Heart left ventricle (tissue), 16 donors: ENCODE measurements around the gene NR1H2. TPM values are rescaled to one million over a fixed set of nuclear protein-coding genes. Genes with fewer than 3 reads are reported as not detected.
A peak's percentile ranks its signal among the peaks of the same experiment; 100 is the strongest.

Source experiments
- ATAC-seq, 4 donors: fragments of 200-7000 bp; cut with Tn5 transposase; one replicate each; pipeline ENCODE4 v1.9.1; 2020 to 2022; ENCODE audit warnings: moderate library complexity in 4 of 4, mild to moderate bottlenecking in 3 of 4, moderate number of reproducible peaks in 1 of 4
- DNase-seq, 5 donors: peaks; one replicate each; pipeline ENCODE4 v3.0.0-alpha.2; 2020
- H3K27ac ChIP-seq, 12 donors: fragments of 200-600 bp; sonication (generic) in 4 of 12; one replicate each; pipeline versions ENCODE4 v1.5.0 to v1.8.0; 2016 to 2022; ENCODE audit warnings: mild to moderate bottlenecking in 2 of 12
- H3K27me3 ChIP-seq, 9 donors: fragments of 200-600 bp; sonication (generic) in 2 of 9; one replicate each; pipeline versions ENCODE4 v1.5.1 to v1.8.0; 2016 to 2022; ENCODE audit warnings: mild to moderate bottlenecking in 3 of 9
- H3K36me3 ChIP-seq, 9 donors: fragments of 200-600 bp; sonication (generic) in 2 of 9; one replicate each; pipeline versions ENCODE4 v1.5.0 to v1.8.0; 2018 to 2022; ENCODE audit warnings: mild to moderate bottlenecking in 2 of 9
- H3K4me1 ChIP-seq, 12 donors: fragments of 200-600 bp; sonication (generic) in 4 of 12; one replicate each; pipeline versions ENCODE4 v1.5.0 to v1.8.0; 2016 to 2022; ENCODE audit warnings: mild to moderate bottlenecking in 3 of 12
- H3K4me3 ChIP-seq, 12 donors: fragments of 200-600 bp; sonication (generic) in 4 of 12; one replicate each; pipeline versions ENCODE4 v1.5.0 to v1.8.0; 2017 to 2022; ENCODE audit warnings: mild to moderate bottlenecking in 9 of 12, moderate library complexity in 4 of 12
- H3K9me3 ChIP-seq, 12 donors: fragments of 200-600 bp; sonication (generic) in 4 of 12; one replicate each; pipeline versions ENCODE4 v1.5.0 to v1.8.0; 2016 to 2022; ENCODE audit warnings: mild to moderate bottlenecking in 1 of 12
- CTCF ChIP-seq, 12 donors: fragments of 200-600 bp; sonication (generic) in 4 of 12; IDR thresholded peaks; one replicate each; pipeline versions ENCODE4 v1.5.0 to v1.8.0; 2018 to 2022; ENCODE audit warnings: antibody characterized with exemption in 12 of 12, mild to moderate bottlenecking in 5 of 12
- POLR2A ChIP-seq, 2 donors: fragments of 450-650 bp; IDR thresholded peaks; one replicate each; pipeline ENCODE4 v1.6.1; 2017; ENCODE audit warnings: antibody characterized with exemption in 2 of 2, mild to moderate bottlenecking in 2 of 2, moderate library complexity in 2 of 2
- WGBS, 4 donors: extraction: QIAGEN DNeasy Blood & Tissue Kit in 2 of 4; methylation state at CpG; one replicate each; pipeline versions ENCODE4 v1.1.5 to v1.1.7; 2013 to 2018; 5-methylcytosine and 5-hydroxymethylcytosine counted together
- intact Hi-C, 10 donors: fragments of 100-400 bp; cut with DNase I; formaldehyde crosslinking; loops; one replicate each; pipeline versions ENCODE4 v1.11.1 to v1.14.2; 2022
- polyA plus RNA-seq, 2 donors: library from polyadenylated mRNA; stranded (reverse); fragments of 200-250 nt; gene quantifications; one replicate each; pipeline ENCODE4 v1.2.3, GENCODE V29; 2013
- total RNA-seq, 9 donors: library from RNA; depleted of rRNA in 2 of 9; stranded (reverse); fragments of >200 nt in 2 of 9; fragmentation: NEBNext Ultra II Directional in 3 of 9; extraction: Animal tissue kit (Norgen Biotek cat#: 25700) in 3 of 9; gene quantifications; one replicate each; pipeline versions ENCODE4 v1.1.0 to v1.2.4, GENCODE V29; 2016 to 2023
- donor health status: ischemic (EF 13 %, LVEDD 7.1; RV severe dilation, severe dysfunction).
- donor health status: healthy with polysubstance abuse.
- donor health status: DM: no; HTN: yes; CAD: no.
- donor health status: DM: no; HTN: no; CAD: no.
- donor health status: ischemic (EF 25% LVEDD 6.9; RV normal size, moderate dysfunction).
- donor health status: ischemic (EF 25% LVEDD 5.7; RV mildly dilated, moderate dysfunction).
- donor health status: healthy.
- donor health status: DM: yes; HTN: yes; CAD: no.
- donor health status: ischemic (EF 35%, LVEDD 5.7; RV mildly dilated, moderate dysfunction).
- donor health status: nonischemic (EF 11% LVEDD 7.7; RV severe dilation, severe dysfunction).
- donor health status: DM: yes; HTN: yes; CAD: no.
- donor health status: PGD.
- donor health status: ischemic (EF 29% LVEDD 5.4; RV normal size, mild dysfunction).
- donor health status: nonischemic (EF 23%, LVEDD 6.1; RV moderate dilation, normal function).

Gene NR1H2
- total and polyA plus RNA-seq, 11 donors = 66.2 to 162 (median 91.5) TPM

GRCh38 chr19:50431343-50432220 is 55.3 kb downstream of the NR1H2 start:
- no peaks in the 10 kb centered on the region for H3K36me3 ChIP-seq
- TF ChIP-seq POLR2A (IDR thresholded peaks at IDR 0.05) (no peak), CTCF (IDR thresholded peaks at IDR 0.05) (no peak)
- H3K4me1 ChIP-seq = peaks cover 0 to 30% (median 12%) of the 10 kb centered on the region in 12 donors
- WGBS, 4 donors = 2 to 4% (median 3%) methylated on average over 35 to 54 of the region's 54 CpGs
- peak overlapping the region; percentile 42 to 88 (median 65) for H3K4me3 ChIP-seq
- peak overlapping the region in 11 of 12 donors; percentile 2 to 90 (median 55) for H3K27ac ChIP-seq
- peaks cover 0 to 23% (median 11%) of the 10 kb centered on the region in 9 donors for H3K27me3 ChIP-seq
- H3K9me3 ChIP-seq = no peaks in the 10 kb centered on the region
- ATAC-seq (peak; percentile 87 to 95 (median 91)), DNase-seq (peak; percentile 77 to 91 (median 85))
- intact Hi-C loops = no loop called here

- Histone ChIP-seq H3K27me3 (peaks cover 0 to 23% (median 11%) of the 10 kb centered on the region in 9 donors), H3K4me3 (peak within 1 kb of the TSS; percentile 42 to 88 (median 65)), H3K27ac (peak within 1 kb of the TSS in 10 of 12 donors; percentile 3 to 90 (median 57)), H3K4me1 (peaks cover 0 to 30% (median 12%) of the 10 kb centered on the region in 12 donors), H3K36me3 (no peaks in the 10 kb centered on the region), H3K9me3 (no peaks in the 10 kb centered on the region)
- DNase-seq (peak in 1 of 5 donors; percentile 35), ATAC-seq (peak in 1 of 4 donors; percentile 4)
- TF ChIP-seq POLR2A (IDR thresholded peaks at IDR 0.05) (no peak), CTCF (IDR thresholded peaks at IDR 0.05) (no peak)
- WGBS, 4 donors = 4 to 5% (median 5%) methylated on average over 18 to 40 of the region's 40 CpGs
- intact Hi-C loops = no loop called here
Observed at GRCh38 chr19:50432221-50433028, 56.2 kb downstream of the NR1H2 start, which contains the start of gene MYBPC2. MYBPC2 (plus strand) TSS chr19:50432892; CDS start chr19:50432954, 62 bp downstream.

Other genes with a start within 250 kb of the NR1H2 start
- gene IZUMO2, start 213.2 kb upstream of the NR1H2 start, total RNA-seq = not detected
- not detected for gene IZUMO2, start 213.2 kb upstream of the NR1H2 start, polyA plus RNA-seq
- gene MYH14, start 172.8 kb upstream of the NR1H2 start, total RNA-seq = 100 to 1,000 TPM in 3 of 9 donors, 10 to 100 TPM in 6; 65.7 to 120 (median 90.5) TPM
- 100 to 1,000 TPM in 1 of 2 donors, 10 to 100 TPM in 1; 45.8 to 132 TPM for gene MYH14, start 172.8 kb upstream of the NR1H2 start, polyA plus RNA-seq
- gene KCNC3, start 47.1 kb upstream of the NR1H2 start, total RNA-seq = 1 to 10 TPM in 8 of 9 donors, under 1 TPM in 1; 0.87 to 4.4 (median 2.5) TPM
- 1 to 10 TPM; 1.7 to 3.3 TPM for gene KCNC3, start 47.1 kb upstream of the NR1H2 start, polyA plus RNA-seq
- under 1 TPM in 4 of 9 donors, not detected in 5; 0.28 to 0.89 (median 0.66) TPM for gene NAPSA, start 10.8 kb upstream of the NR1H2 start, total RNA-seq
- gene NAPSA, start 10.8 kb upstream of the NR1H2 start, polyA plus RNA-seq = under 1 TPM; 0.36 to 0.61 TPM
- 10 to 100 TPM in 4 of 9 donors, 1 to 10 TPM in 5; 6.1 to 18.0 (median 9.0) TPM for gene POLD1, start 7.9 kb downstream of the NR1H2 start, total RNA-seq
- gene POLD1, start 7.9 kb downstream of the NR1H2 start, polyA plus RNA-seq = 10 to 100 TPM in 1 of 2 donors, 1 to 10 TPM in 1; 9.6 to 12.1 TPM
- gene SPIB, start 42.5 kb downstream of the NR1H2 start, total RNA-seq = under 1 TPM in 2 of 9 donors, not detected in 7; 0.16 to 0.53 TPM
- under 1 TPM in 1 of 2 donors, not detected in 1; 0.10 TPM for gene SPIB, start 42.5 kb downstream of the NR1H2 start, polyA plus RNA-seq
- under 1 TPM in 3 of 9 donors, not detected in 6; 0.09 to 0.35 (median 0.28) TPM for gene MYBPC2, start 56.4 kb downstream of the NR1H2 start, total RNA-seq
- not detected for gene MYBPC2, start 56.4 kb downstream of the NR1H2 start, polyA plus RNA-seq
- gene EMC10, start 100.0 kb downstream of the NR1H2 start, total RNA-seq = 100 to 1,000 TPM in 4 of 9 donors, 10 to 100 TPM in 5; 72.8 to 138 (median 91.1) TPM
- gene EMC10, start 100.0 kb downstream of the NR1H2 start, polyA plus RNA-seq = 100 to 1,000 TPM in 1 of 2 donors, 10 to 100 TPM in 1; 95.3 to 108 TPM
- gene GARIN5A, start 100.4 kb downstream of the NR1H2 start, total RNA-seq = 1 to 10 TPM in 6 of 9 donors, under 1 TPM in 3; 0.51 to 6.4 (median 1.6) TPM
- 1 to 10 TPM; 1.1 to 3.0 TPM for gene GARIN5A, start 100.4 kb downstream of the NR1H2 start, polyA plus RNA-seq
- 10 to 100 TPM; 18.7 to 43.8 (median 29.5) TPM for gene JOSD2, start 134.7 kb downstream of the NR1H2 start, total RNA-seq
- 10 to 100 TPM; 47.7 to 49.7 TPM for gene JOSD2, start 134.7 kb downstream of the NR1H2 start, polyA plus RNA-seq
- not detected for gene ASPDH, start 137.5 kb downstream of the NR1H2 start, total RNA-seq
- gene ASPDH, start 137.5 kb downstream of the NR1H2 start, polyA plus RNA-seq = not detected
- gene LRRC4B, start 192.0 kb downstream of the NR1H2 start, total RNA-seq = 1 to 10 TPM in 4 of 9 donors, under 1 TPM in 5; 0.35 to 2.4 (median 0.87) TPM
- gene LRRC4B, start 192.0 kb downstream of the NR1H2 start, polyA plus RNA-seq = 1 to 10 TPM in 1 of 2 donors, under 1 TPM in 1; 0.97 to 1.0 TPM